ENCODE measurements around the gene ZFAND3.

The ZFAND3 gene

GRCh38 chr6:37971266-37971665 lies 151.7 kb downstream of the ZFAND3 start:
- no peaks in the 10 kb centered on the region for H3K4me1 ChIP-seq (ENCODE audit: control insufficient read depth, insufficient read depth, low read length)
- H3K4me3 ChIP-seq (ENCODE audit: low read length): no peak overlapping the region
- no peak overlapping the region for H3K27ac ChIP-seq (ENCODE audit: low read length)
- no CpG with 5 or more reads among the region's 2 CpGs for WGBS (ENCODE audit: insufficient coverage, insufficient read length)
- no peak for DNase-seq (ENCODE audit: low read depth, low spot score)
- no peaks in the 10 kb centered on the region for H3K27me3 ChIP-seq (ENCODE audit: control insufficient read depth, insufficient read depth, low read length)
- H3K9me3 ChIP-seq (ENCODE audit: control insufficient read depth, insufficient read depth, low read length): no peaks in the 10 kb centered on the region
- H3K36me3 ChIP-seq (ENCODE audit: control insufficient read depth, insufficient read depth, low read length): no peaks in the 10 kb centered on the region

- WGBS (ENCODE audit: insufficient coverage, insufficient read length): 100% methylated on average over 1 of the region's 4 CpGs
- Histone ChIP-seq H3K36me3 (ENCODE audit: control insufficient read depth, insufficient read depth, low read length) (no peaks in the 10 kb centered on the region), H3K4me1 (ENCODE audit: control insufficient read depth, insufficient read depth, low read length) (no peaks in the 10 kb centered on the region), H3K4me3 (ENCODE audit: low read length) (no peak overlapping the region), H3K9me3 (ENCODE audit: control insufficient read depth, insufficient read depth, low read length) (no peaks in the 10 kb centered on the region), H3K27me3 (ENCODE audit: control insufficient read depth, insufficient read depth, low read length) (no peaks in the 10 kb centered on the region), H3K27ac (ENCODE audit: low read length) (no peak overlapping the region)
- DNase-seq (ENCODE audit: low read depth, low spot score): no peak
Measured at GRCh38 chr6:37971711-37972390, 152.3 kb downstream of the ZFAND3 start.

GRCh38 chr6:37972994-37973757 lies 153.6 kb downstream of the ZFAND3 start:
- no peaks in the 10 kb centered on the region for H3K36me3 ChIP-seq (ENCODE audit: control insufficient read depth, insufficient read depth, low read length)
- WGBS (ENCODE audit: insufficient coverage, insufficient read length): no CpG with 5 or more reads among the region's 1 CpG
- no peak for DNase-seq (ENCODE audit: low read depth, low spot score)
- no peak overlapping the region for H3K27ac ChIP-seq (ENCODE audit: low read length)
- no peaks in the 10 kb centered on the region for H3K9me3 ChIP-seq (ENCODE audit: control insufficient read depth, insufficient read depth, low read length)
- H3K27me3 ChIP-seq (ENCODE audit: control insufficient read depth, insufficient read depth, low read length): no peaks in the 10 kb centered on the region
- H3K4me1 ChIP-seq (ENCODE audit: control insufficient read depth, insufficient read depth, low read length): no peaks in the 10 kb centered on the region
- no peak overlapping the region for H3K4me3 ChIP-seq (ENCODE audit: low read length)

- no CpG with 5 or more reads among the region's 4 CpGs for WGBS (ENCODE audit: insufficient coverage, insufficient read length)
- Histone ChIP-seq H3K4me3 (ENCODE audit: low read length) (no peak overlapping the region), H3K4me1 (ENCODE audit: control insufficient read depth, insufficient read depth, low read length) (no peaks in the 10 kb centered on the region), H3K27ac (ENCODE audit: low read length) (no peak overlapping the region), H3K36me3 (ENCODE audit: control insufficient read depth, insufficient read depth, low read length) (no peaks in the 10 kb centered on the region), H3K27me3 (ENCODE audit: control insufficient read depth, insufficient read depth, low read length) (no peaks in the 10 kb centered on the region), H3K9me3 (ENCODE audit: control insufficient read depth, insufficient read depth, low read length) (no peaks in the 10 kb centered on the region)
- DNase-seq (ENCODE audit: low read depth, low spot score): no peak
Measured at GRCh38 chr6:37974381-37974780, 154.9 kb downstream of the ZFAND3 start.

DNA sequence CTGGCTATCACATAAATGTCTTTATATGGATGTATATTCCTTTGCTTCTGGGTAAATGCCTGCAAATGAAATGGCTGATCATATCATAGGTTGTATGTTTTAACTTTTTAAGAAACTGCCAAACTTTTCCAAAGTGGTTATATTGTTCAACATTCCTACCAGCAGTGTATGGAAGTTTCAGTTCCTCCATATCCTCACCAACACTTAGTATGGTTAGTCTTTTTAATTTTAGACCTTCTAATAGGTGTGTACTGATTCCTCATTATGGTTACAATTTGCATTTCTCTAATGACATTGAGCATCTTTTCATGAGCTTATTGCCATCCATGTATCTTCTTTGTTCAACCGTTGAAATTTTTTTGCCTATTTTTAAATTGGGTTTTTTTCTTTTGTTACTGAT lies 155.4 kb downstream of the ZFAND3 start:
- Histone ChIP-seq H3K27ac (ENCODE audit: low read length) (no peak overlapping the region), H3K27me3 (ENCODE audit: control insufficient read depth, insufficient read depth, low read length) (no peaks in the 10 kb centered on the region), H3K4me3 (ENCODE audit: low read length) (no peak overlapping the region), H3K9me3 (ENCODE audit: control insufficient read depth, insufficient read depth, low read length) (no peaks in the 10 kb centered on the region), H3K36me3 (ENCODE audit: control insufficient read depth, insufficient read depth, low read length) (no peaks in the 10 kb centered on the region), H3K4me1 (ENCODE audit: control insufficient read depth, insufficient read depth, low read length) (no peaks in the 10 kb centered on the region)
- no CpG with 5 or more reads among the region's 1 CpG for WGBS (ENCODE audit: insufficient coverage, insufficient read length)
- DNase-seq (ENCODE audit: low read depth, low spot score): no peak

GRCh38 chr6:37977715-37978114 lies 158.2 kb downstream of the ZFAND3 start:
- Histone ChIP-seq H3K36me3 (ENCODE audit: control insufficient read depth, insufficient read depth, low read length) (no peaks in the 10 kb centered on the region), H3K27me3 (ENCODE audit: control insufficient read depth, insufficient read depth, low read length) (no peaks in the 10 kb centered on the region), H3K4me1 (ENCODE audit: control insufficient read depth, insufficient read depth, low read length) (no peaks in the 10 kb centered on the region), H3K9me3 (ENCODE audit: control insufficient read depth, insufficient read depth, low read length) (no peaks in the 10 kb centered on the region), H3K4me3 (ENCODE audit: low read length) (no peak overlapping the region), H3K27ac (ENCODE audit: low read length) (no peak overlapping the region)
- WGBS (ENCODE audit: insufficient coverage, insufficient read length): no CpG with 5 or more reads among the region's 3 CpGs
- DNase-seq (ENCODE audit: low read depth, low spot score): no peak

DNA sequence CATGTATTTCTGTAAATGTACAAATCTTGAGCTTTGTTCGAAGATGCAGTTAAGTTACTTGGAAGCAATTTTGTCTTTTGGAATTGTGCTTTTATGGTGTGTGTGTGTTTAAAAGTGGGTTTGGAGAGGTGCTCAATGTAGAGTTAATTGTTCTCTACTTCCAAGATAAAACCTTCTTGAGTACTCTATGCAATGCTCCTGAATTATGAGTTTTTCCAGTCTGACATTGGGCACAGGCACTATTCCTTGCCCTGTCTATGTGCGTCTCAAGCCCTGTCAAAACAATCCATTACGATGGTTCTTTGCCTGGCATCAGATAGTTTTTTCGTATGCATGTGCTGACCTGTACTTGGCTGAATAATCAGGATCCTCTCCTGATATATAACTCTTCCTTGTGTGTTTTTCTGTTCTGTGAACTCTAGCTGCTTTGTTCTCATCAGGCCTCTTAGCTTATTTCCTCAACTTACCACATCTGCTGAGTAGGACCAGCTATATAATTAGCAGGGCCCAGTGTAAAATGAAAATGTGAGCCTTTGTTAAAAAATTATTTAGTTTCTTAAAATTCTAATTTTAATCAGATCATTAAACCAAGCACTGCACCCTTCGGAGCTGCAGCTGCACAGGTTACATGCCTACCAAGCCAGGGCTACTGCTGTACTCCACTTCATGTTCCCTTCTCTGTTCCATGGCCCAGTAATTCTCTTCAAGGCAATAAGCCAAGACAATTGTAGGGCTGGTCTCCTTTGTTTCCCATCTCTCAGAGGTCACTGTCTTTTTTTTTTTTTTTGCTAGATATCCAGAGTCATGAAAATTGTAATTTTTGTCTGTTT lies 160.1 kb downstream of the ZFAND3 start:
- no peak for DNase-seq (ENCODE audit: low read depth, low spot score)
- no peak overlapping the region for H3K27ac ChIP-seq (ENCODE audit: low read length)
- no peaks in the 10 kb centered on the region for H3K36me3 ChIP-seq (ENCODE audit: control insufficient read depth, insufficient read depth, low read length)
- H3K4me1 ChIP-seq (ENCODE audit: control insufficient read depth, insufficient read depth, low read length): no peaks in the 10 kb centered on the region
- no peaks in the 10 kb centered on the region for H3K9me3 ChIP-seq (ENCODE audit: control insufficient read depth, insufficient read depth, low read length)
- WGBS (ENCODE audit: insufficient coverage, insufficient read length): no CpG with 5 or more reads among the region's 5 CpGs
- no peak overlapping the region for H3K4me3 ChIP-seq (ENCODE audit: low read length)
- no peaks in the 10 kb centered on the region for H3K27me3 ChIP-seq (ENCODE audit: control insufficient read depth, insufficient read depth, low read length)

GRCh38 chr6:37980222-37980595 lies 160.7 kb downstream of the ZFAND3 start:
- Histone ChIP-seq H3K27me3 (ENCODE audit: control insufficient read depth, insufficient read depth, low read length) (no peaks in the 10 kb centered on the region), H3K27ac (ENCODE audit: low read length) (no peak overlapping the region), H3K9me3 (ENCODE audit: control insufficient read depth, insufficient read depth, low read length) (no peaks in the 10 kb centered on the region), H3K36me3 (ENCODE audit: control insufficient read depth, insufficient read depth, low read length) (no peaks in the 10 kb centered on the region), H3K4me3 (ENCODE audit: low read length) (no peak overlapping the region), H3K4me1 (ENCODE audit: control insufficient read depth, insufficient read depth, low read length) (no peaks in the 10 kb centered on the region)
- no CpG with 5 or more reads among the region's 1 CpG for WGBS (ENCODE audit: insufficient coverage, insufficient read length)
- no peak for DNase-seq (ENCODE audit: low read depth, low spot score)

- Histone ChIP-seq H3K4me1 (ENCODE audit: control insufficient read depth, insufficient read depth, low read length) (no peaks in the 10 kb centered on the region), H3K27me3 (ENCODE audit: control insufficient read depth, insufficient read depth, low read length) (no peaks in the 10 kb centered on the region), H3K4me3 (ENCODE audit: low read length) (no peak overlapping the region), H3K36me3 (ENCODE audit: control insufficient read depth, insufficient read depth, low read length) (no peaks in the 10 kb centered on the region), H3K27ac (ENCODE audit: low read length) (no peak overlapping the region), H3K9me3 (ENCODE audit: control insufficient read depth, insufficient read depth, low read length) (no peaks in the 10 kb centered on the region)
- WGBS (ENCODE audit: insufficient coverage, insufficient read length): 100% methylated on average over 1 of the region's 2 CpGs
- DNase-seq (ENCODE audit: low read depth, low spot score): no peak
Measured at GRCh38 chr6:37981626-37982025, 162.1 kb downstream of the ZFAND3 start.

DNA sequence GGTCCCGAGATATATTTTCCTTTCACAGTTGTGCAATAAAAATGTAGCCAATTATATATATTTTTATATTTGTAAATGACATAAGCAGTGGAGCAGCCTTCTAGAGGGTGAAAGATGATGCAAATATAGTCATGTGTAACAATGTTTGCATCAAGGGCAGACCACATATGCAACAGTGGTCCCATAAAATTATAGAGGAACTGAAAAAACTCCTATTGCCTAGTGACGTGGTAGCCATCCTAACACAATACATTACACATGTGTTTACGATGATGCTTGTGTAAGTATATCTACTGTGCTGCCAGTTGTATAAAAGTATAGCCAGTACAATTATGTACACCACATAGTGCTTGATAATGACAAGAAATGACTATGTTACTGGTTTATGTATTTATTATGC lies 162.8 kb downstream of the ZFAND3 start:
- Histone ChIP-seq H3K4me3 (ENCODE audit: low read length) (no peak overlapping the region), H3K9me3 (ENCODE audit: control insufficient read depth, insufficient read depth, low read length) (no peaks in the 10 kb centered on the region), H3K4me1 (ENCODE audit: control insufficient read depth, insufficient read depth, low read length) (no peaks in the 10 kb centered on the region), H3K27me3 (ENCODE audit: control insufficient read depth, insufficient read depth, low read length) (no peaks in the 10 kb centered on the region), H3K36me3 (ENCODE audit: control insufficient read depth, insufficient read depth, low read length) (no peaks in the 10 kb centered on the region), H3K27ac (ENCODE audit: low read length) (no peak overlapping the region)
- DNase-seq (ENCODE audit: low read depth, low spot score): no peak
- WGBS (ENCODE audit: insufficient coverage, insufficient read length): no CpG with 5 or more reads among the region's 3 CpGs

All from iPS DF 6.9 (cell line).